Activated CD4-positive, alpha-beta T cell treated with anti-CD3 and anti-CD28 coated beads for 36 hours (primary cell): Measurements from ENCODE around the gene BTBD6. TPM values are rescaled to one million over a fixed set of nuclear protein-coding genes. Genes with fewer than 3 reads are reported as not detected.
"Not testable (repeated sequence)": the region's sequence is repeated elsewhere in the genome, so short reads cannot be mapped to it uniquely, and the experiment has no call there.

Experiments used
- ATAC-seq: fragments of 200-7000 bp; cut with Tn5 transposase; one replicate; pipeline ENCODE4 v1.10.0; 2021; ENCODE audit warnings: mild to moderate bottlenecking, moderate library complexity
- CTCF ChIA-PET: fragments of 350-600 bp; sonication (Branson Sonifier 250); formaldehyde crosslinking; loops from one replicate; lab custom pipeline; 2021; ENCODE audit warnings: antibody characterized with exemption; lab: Charles Lee
- POLR2A ChIA-PET: fragments of 350-600 bp; sonication (Branson Sonifier 250); formaldehyde crosslinking; loops from one replicate; lab custom pipeline; 2021; ENCODE audit warnings: antibody characterized with exemption, inconsistent platforms; lab: Charles Lee
- DNase-seq: peaks from one replicate; pipeline ENCODE4 v3.0.0-alpha.2; 2020
- H3K27ac Mint-ChIP-seq: one replicate; pipeline ENCODE4 v1.8.0; 2021; ENCODE audit warnings: mixed read lengths
- H3K27me3 Mint-ChIP-seq: one replicate; pipeline ENCODE4 v1.8.0; 2021; ENCODE audit warnings: mixed read lengths
- H3K36me3 Mint-ChIP-seq: one replicate; pipeline ENCODE4 v1.8.0; 2021; ENCODE audit warnings: low read depth, mixed read lengths
- H3K4me1 Mint-ChIP-seq: one replicate; pipeline ENCODE4 v1.8.0; 2021; ENCODE audit warnings: mixed read lengths
- H3K4me3 Mint-ChIP-seq: one replicate; pipeline ENCODE4 v1.8.0; 2021; ENCODE audit warnings: mild to moderate bottlenecking, moderate library complexity, mixed read lengths
- H3K9me3 Mint-ChIP-seq: one replicate; pipeline ENCODE4 v1.8.0; 2021; ENCODE audit warnings: low read depth, mixed read lengths
- intact Hi-C, 2 experiments: fragments of 100-400 bp; cut with DNase I in 1 of 2; cut with micrococcal nuclease in 1 of 2; formaldehyde crosslinking; loops; one replicate each; pipeline versions ENCODE4 v1.14.2 to v1.15.1; 2022 to 2024; cut with DNase I, micrococcal nuclease
- total RNA-seq, 2 experiments: library from RNA; stranded (reverse); gene quantifications; one replicate each; pipeline ENCODE4 v1.2.3, GENCODE V29; 2021

The BTBD6 gene
- total RNA-seq, 2 experiments from 2014 or later: 18.9 to 23.2 TPM

DNA sequence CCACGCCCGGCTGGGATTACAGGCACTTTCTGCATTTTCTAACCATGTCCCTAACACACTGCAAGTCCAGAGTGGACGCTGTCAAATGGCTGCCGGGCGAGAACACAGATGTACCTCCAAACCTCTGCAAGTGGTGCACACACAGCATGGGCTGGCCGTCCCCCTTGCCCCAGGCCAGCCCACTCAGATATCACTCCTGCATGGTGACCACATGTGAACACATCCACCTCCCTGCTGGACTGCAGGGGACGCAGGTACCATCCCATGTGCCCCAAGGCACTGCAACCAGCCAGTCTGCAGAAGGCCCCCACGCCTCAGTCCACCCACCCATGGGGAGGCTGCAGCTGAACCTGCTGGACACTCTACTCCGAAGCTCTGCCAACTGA, 38.4 kb downstream of the BTBD6 start:
- intact Hi-C loops: no loop called here
- ChIA-PET CTCF (no interaction called here), POLR2A (no interaction called here)
- Mint-ChIP-seq H3K27ac (no peak overlapping the region), H3K27me3 (no peaks in the 10 kb centered on the region), H3K4me1 (peaks cover 32% of the 10 kb centered on the region), H3K9me3 (no peaks in the 10 kb centered on the region), H3K4me3 (no peak overlapping the region), H3K36me3 (peaks cover 3% of the 10 kb centered on the region)
- ATAC-seq (no peak), DNase-seq (no peak)

DNA sequence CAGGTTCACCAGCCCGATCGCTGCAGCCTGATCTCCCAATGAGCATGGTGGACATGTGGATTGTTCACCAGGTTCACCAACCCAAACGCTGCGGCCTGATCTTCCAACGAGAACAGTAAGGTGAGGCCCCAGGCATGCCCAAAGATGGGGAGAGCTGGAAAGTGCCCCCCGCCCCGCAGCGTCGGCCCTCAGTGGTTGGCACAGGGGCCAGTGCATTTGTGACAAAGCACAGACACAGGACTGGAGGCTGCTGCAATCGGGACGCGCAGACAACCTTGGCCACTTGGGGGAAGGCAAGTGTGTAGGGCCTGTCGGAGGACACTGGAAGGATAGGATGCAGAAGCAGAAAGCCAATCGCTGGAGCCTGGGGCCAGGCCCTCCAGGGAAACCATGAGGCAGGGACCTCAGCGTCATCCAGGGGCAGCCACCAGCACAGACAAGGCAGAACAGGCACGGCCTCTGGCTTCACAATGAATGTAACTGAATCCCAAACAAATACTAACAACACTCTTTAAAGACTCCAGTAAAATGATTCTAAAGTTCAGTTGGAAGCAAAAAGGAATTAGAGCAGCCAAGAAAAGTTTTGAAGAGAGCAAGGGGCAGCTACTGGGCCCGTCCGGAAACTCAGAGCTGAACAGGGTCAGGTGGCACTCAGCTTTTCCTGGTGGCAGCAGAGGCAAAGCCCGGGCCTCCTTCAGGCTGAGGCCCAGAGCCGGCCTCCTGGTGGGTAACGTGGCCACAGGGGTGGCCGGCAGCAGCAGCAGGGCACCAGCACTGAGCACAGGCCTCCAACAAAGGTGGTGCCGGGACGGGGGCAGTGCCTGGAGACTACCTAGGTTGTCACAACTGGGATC, 39.1 kb downstream of the BTBD6 start:
- DNase-seq (no peak), ATAC-seq (no peak)
- H3K27ac Mint-ChIP-seq: no peak overlapping the region
- H3K4me3 Mint-ChIP-seq: no peak overlapping the region
- peaks cover 32% of the 10 kb centered on the region for H3K4me1 Mint-ChIP-seq
- H3K27me3 Mint-ChIP-seq: no peaks in the 10 kb centered on the region
- peaks cover 3% of the 10 kb centered on the region for H3K36me3 Mint-ChIP-seq
- CTCF ChIA-PET: no interaction called here
- H3K9me3 Mint-ChIP-seq: no peaks in the 10 kb centered on the region
- intact Hi-C loops: no loop called here
- POLR2A ChIA-PET: no interaction called here

DNA sequence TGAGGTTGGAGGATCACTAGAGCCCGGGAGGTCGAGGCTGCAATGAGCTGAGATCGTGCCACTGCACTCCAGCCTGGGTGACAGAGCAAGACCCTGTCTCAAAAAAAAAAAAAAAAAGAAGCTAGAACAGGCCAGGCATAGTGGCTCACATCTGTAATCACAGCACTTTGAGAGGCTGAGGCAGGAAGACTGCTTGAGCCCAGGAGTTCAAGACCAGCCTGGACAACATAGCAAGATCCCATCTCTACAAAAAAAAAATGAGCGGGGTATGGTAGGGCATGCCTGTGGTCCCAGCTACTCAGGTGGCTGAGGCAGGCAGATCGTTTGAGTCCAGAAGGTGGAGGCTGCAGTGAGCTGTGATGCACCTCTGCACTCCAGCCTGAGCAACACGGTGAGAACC, 40.6 kb downstream of the BTBD6 start:
- H3K4me3 Mint-ChIP-seq, H3K27me3 Mint-ChIP-seq, H3K27ac Mint-ChIP-seq, ATAC-seq, intact Hi-C loops, H3K9me3 Mint-ChIP-seq, DNase-seq, H3K36me3 Mint-ChIP-seq: not testable (repeated sequence)
- peaks cover 41% of the 10 kb centered on the region for H3K4me1 Mint-ChIP-seq
- ChIA-PET CTCF (interaction anchor here (0.6 to 0.7 kb wide), 2 partner anchors 86 to 347 kb away, joined by 3 read pairs; no protein-coding TSS in a partner anchor), POLR2A (interaction anchor here (0.6 kb wide), 1 partner anchor 143 kb away, joined by 4 read pairs; no protein-coding TSS in a partner anchor)

DNA sequence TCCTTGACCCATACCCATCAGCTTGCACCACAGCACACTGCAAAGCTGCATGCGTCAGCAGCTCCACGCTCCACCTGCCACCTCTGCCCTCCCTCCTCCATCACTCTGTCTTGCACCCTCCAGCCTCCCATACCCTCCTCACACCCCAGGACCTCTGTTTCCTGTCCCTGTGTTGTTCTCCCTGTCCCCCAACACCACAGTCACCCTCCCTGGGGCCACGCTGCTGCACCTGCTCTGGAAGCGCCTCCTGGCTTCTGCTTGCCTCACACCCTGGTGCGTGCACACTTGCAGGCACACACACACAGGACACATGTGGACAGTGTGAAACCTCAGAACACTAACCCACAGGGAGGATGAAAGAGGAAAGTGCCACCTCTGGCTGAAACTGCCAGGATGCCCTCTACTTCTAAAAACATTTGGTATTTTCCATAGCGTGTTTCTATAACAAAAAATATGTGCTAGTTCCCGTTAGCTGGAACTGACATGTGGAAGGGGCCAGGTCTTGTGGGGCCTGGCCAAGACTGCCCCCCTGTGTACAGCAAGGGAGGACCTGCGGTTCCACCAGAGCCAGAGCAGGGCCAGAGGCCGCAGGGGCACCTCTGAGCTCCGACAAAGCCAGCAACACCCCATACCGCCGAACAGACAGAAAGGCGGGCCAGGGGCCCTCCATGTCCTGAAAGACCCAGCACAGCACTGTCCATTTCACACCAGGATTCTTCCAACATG, 42.5 kb downstream of the BTBD6 start:
- H3K36me3 Mint-ChIP-seq: peaks cover 5% of the 10 kb centered on the region
- CTCF ChIA-PET: no interaction called here
- ATAC-seq (no peak), DNase-seq (peak; percentile 35)
- POLR2A ChIA-PET: interaction anchor here (1.5 kb wide), 1 partner anchor 10 kb away, joined by 3 read pairs; the partner anchor contains the start of gene BRF1
- no peak overlapping the region for H3K4me3 Mint-ChIP-seq
- H3K9me3 Mint-ChIP-seq: no peaks in the 10 kb centered on the region
- intact Hi-C loops: loop anchor here (5.0 kb wide), 3 partner anchors 62 to 198 kb away; partner anchors contain the start of gene TEX22 (in 1 of the 2)
- no peaks in the 10 kb centered on the region for H3K27me3 Mint-ChIP-seq
- peaks cover 43% of the 10 kb centered on the region for H3K4me1 Mint-ChIP-seq
- H3K27ac Mint-ChIP-seq: peak overlapping the region; percentile 23

DNA sequence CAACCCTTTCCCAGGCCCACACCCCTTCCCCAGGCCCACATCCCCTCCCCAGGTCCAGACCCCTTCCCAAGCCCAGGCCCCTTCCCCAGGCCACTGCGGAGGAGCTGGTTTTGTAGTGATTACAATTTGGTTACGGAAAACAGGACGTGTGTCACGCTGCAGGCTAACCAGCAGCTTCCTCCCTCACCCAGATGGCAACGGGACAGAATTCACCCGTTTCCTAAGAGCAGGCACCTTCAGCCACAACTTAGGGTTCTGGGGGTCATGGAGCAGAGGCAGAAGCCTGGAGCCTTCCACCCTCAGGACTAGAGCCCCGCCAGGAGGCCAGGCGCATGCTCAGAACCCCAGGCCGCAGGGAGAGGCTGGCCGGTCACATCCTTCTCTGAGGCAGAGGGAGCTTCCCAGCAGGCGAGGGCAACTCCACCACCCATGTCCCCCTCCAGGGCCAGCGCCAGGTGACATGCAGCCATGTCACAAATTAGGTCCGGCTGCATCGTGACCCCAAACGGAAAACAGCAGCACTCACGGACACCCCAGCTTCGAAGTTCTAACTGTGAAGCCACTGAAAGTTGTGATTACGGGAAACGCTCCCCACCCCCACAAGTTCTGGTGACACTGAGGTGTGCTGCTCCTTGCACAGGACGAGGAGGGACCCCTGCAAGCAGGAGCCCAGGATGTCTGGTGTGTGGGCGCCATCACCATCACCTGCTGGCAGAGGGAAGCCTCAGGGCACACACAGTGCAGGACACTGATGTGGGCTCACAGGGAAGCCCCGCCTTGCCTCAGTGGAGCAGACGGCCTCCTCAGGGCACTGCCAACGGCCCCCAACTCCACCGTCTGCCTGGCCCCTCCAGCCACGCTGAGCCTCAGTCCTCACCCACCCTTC, 44.7 kb downstream of the BTBD6 start:
- Mint-ChIP-seq H3K9me3 (no peaks in the 10 kb centered on the region), H3K36me3 (peaks cover 9% of the 10 kb centered on the region), H3K4me1 (peaks cover 45% of the 10 kb centered on the region), H3K4me3 (peak overlapping the region; percentile 56), H3K27me3 (no peaks in the 10 kb centered on the region), H3K27ac (peak overlapping the region; percentile 90)
- CTCF ChIA-PET: interaction anchor here (0.7 to 1.1 kb wide), 2 partner anchors 129 to 139 kb away, joined by 3 to 4 read pairs; no protein-coding TSS in a partner anchor
- peak; percentile 84 for DNase-seq
- intact Hi-C loops: loop anchor here (5.0 kb wide), 3 partner anchors 59 to 201 kb away; partner anchors contain the start of gene TEX22 (in 1 of the 2)
- peak; percentile 42 for ATAC-seq
- POLR2A ChIA-PET: interaction anchor here (0.6 to 1.0 kb wide), 2 partner anchors 8 to 10 kb away, joined by 4 to 5 read pairs; partner anchors contain the start of gene BRF1

DNA sequence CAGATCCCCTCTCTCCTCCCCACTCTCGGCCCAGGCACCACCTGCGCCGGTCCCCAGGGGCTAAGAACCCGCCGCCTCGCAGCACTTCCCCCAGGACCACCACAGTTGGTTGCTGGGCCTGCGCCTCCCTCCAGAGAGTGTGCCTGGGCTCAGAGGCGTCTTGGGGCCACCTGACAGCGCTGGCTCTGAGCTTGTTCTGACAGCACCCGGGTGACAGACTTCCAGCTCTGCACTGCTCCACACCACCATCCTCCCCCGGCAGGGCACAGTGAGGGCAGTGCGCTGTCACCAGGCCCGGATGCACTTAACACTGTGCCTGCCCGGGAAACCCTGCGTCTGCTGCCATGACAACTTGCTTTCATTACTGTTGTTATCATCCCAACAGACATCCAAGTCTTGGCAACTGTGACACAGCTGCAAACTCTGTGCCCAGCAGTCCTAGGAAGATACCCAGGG, 45.8 kb downstream of the BTBD6 start:
- H3K9me3 Mint-ChIP-seq: no peaks in the 10 kb centered on the region
- peak overlapping the region; percentile 56 for H3K4me3 Mint-ChIP-seq
- H3K4me1 Mint-ChIP-seq: peaks cover 54% of the 10 kb centered on the region
- peaks cover 9% of the 10 kb centered on the region for H3K36me3 Mint-ChIP-seq
- DNase-seq (peak; percentile 92), ATAC-seq (peak; percentile 95)
- CTCF ChIA-PET: interaction anchor here (0.7 kb wide), 1 partner anchor 756 kb away, joined by 5 read pairs; no protein-coding TSS in a partner anchor
- intact Hi-C loops: loop anchor here (5.0 kb wide), 3 partner anchors 58 to 202 kb away; partner anchors contain the start of gene TEX22 (in 1 of the 2)
- H3K27me3 Mint-ChIP-seq: no peaks in the 10 kb centered on the region
- POLR2A ChIA-PET: interaction anchor here (1.0 kb wide), 1 partner anchor 13 kb away, joined by 4 read pairs; no protein-coding TSS in a partner anchor
- H3K27ac Mint-ChIP-seq: peak overlapping the region; percentile 90

DNA sequence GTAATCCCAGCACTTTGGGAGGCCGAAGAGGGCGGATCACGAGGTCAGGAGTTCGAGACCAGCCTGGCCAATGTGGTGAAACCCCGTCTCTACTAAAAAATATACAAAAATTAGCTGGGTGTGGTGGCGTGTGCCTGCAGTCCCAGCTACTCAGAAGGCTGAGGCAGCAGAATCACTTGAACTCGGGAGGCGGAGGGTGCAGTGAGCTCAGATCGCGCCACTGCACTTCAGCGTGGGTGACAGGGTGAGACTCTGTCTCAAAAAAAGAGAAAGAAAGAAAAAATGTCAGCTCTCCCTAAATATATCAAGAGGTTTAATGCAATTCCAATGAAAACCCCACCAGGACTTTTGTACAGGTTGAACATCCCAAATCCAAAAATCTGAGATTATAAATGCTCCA, 49.0 kb downstream of the BTBD6 start:
- H3K9me3 Mint-ChIP-seq, DNase-seq, intact Hi-C loops, ATAC-seq, CTCF ChIA-PET, H3K27ac Mint-ChIP-seq, H3K27me3 Mint-ChIP-seq, POLR2A ChIA-PET, H3K4me3 Mint-ChIP-seq: not testable (repeated sequence)
- H3K36me3 Mint-ChIP-seq: peaks cover 12% of the 10 kb centered on the region
- peaks cover 49% of the 10 kb centered on the region for H3K4me1 Mint-ChIP-seq

DNA sequence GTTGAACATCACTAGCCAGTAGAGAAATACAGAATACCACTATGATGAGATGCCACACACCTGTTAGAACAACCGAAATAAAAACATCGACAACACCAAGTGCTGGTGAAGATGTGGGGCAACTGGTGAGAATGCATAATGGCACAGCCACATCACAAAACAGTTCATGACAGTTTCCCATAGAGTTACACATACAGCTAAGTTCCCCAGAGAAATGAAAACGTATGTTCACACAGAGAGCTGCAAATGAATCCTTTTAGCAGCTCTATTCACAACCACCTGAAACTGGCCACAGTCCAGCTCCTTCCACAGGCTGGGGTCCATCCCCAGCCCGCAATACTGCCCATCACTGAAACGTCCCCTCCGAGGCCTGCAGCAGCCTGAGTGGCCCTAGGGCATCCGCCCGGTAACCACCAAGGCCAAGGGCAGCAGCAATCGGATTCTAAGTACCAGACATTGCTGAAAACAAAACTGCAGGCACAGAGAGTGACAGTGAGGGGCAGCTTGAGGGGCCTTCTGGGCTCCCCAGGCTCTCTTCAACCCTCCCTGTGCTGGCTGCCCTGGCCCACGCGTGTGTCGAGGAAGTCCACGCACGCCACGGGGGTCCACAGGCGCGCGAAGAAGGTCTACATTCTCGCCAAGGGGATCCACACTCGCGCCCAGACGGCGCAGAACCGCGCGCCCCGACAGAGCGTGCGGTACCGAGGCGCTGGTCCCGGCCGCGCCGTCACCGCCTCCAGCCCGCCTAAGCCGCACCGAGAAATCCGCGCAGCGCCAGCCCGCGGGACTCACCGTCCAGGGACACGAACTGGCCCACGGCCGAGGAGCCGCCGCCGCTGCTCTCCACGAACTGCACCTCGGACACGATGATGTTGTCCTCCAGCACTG, 51.6 kb downstream of the BTBD6 start:
- POLR2A ChIA-PET: interaction anchor here (0.7 to 1.1 kb wide), 2 partner anchors 182 to 249 kb away, joined by 3 to 8 read pairs; no protein-coding TSS in a partner anchor
- H3K9me3 Mint-ChIP-seq: no peaks in the 10 kb centered on the region
- intact Hi-C loops: loop anchor here (2.0 to 5.0 kb wide), 6 partner anchors 15 to 623 kb away; partner anchors contain the start of genes GPR132 (in 1 of the 2), MTA1 (in 1 of the 2) and PACS2 (in 1 of the 2)
- H3K27me3 Mint-ChIP-seq: no peaks in the 10 kb centered on the region
- ATAC-seq: no peak
- peaks cover 30% of the 10 kb centered on the region for H3K4me1 Mint-ChIP-seq
- DNase-seq: peak; percentile 52
- H3K27ac Mint-ChIP-seq: peak overlapping the region; percentile 73
- peaks cover 9% of the 10 kb centered on the region for H3K36me3 Mint-ChIP-seq
- CTCF ChIA-PET: no interaction called here
- peak overlapping the region; percentile 86 for H3K4me3 Mint-ChIP-seq
